GM13976 (cell line): ENCODE measurements around the gene ADRA2C.

Experiments used
- DNase-seq: peaks from one replicate; pipeline ENCODE4 v3.0.0; 2012; ENCODE audit warnings: low spot score
- CTCF ChIP-seq: IDR thresholded peaks from 2 replicates; pipeline ENCODE4 v1.5.1; 2012; ENCODE audit warnings: borderline replicate concordance, mild to moderate bottlenecking; ENCODE audit not compliant: insufficient read depth; ENCODE audit errors: extremely low read depth, missing control alignments, control extremely low read depth
- in situ Hi-C: fragments of 300-500 bp; cut with MboI; formaldehyde crosslinking; loops from one replicate; pipeline ENCODE4 v1.12.0; 2022; ENCODE audit warnings: low sequenced_read_pairs, mixed read lengths, inconsistent platforms; ENCODE audit not compliant: unreplicated experiment

The ADRA2C gene

GRCh38 chr4:3771939-3772495 lies 5.8 kb downstream of the ADRA2C start:
- TF ChIP-seq CTCF = no peak
- in situ Hi-C loops = no loop called here
- DNase-seq = no peak

- in situ Hi-C loops = no loop called here
- no peak for DNase-seq
- TF ChIP-seq CTCF = no peak
These were observed 6.4 kb downstream of the ADRA2C start for GRCh38 chr4:3772632-3773031.

GRCh38 chr4:3773552-3774001 lies 7.4 kb downstream of the ADRA2C start:
- in situ Hi-C loops = no loop called here
- TF ChIP-seq CTCF = no peak
- DNase-seq = no peak

GRCh38 chr4:3774253-3774883 lies 8.2 kb downstream of the ADRA2C start:
- DNase-seq = no peak
- no peak for TF ChIP-seq CTCF
- in situ Hi-C loops = no loop called here

GRCh38 chr4:3775005-3775404 lies 8.8 kb downstream of the ADRA2C start:
- TF ChIP-seq CTCF = no peak
- in situ Hi-C loops = no loop called here
- DNase-seq = no peak

- TF ChIP-seq CTCF = no peak
- no peak for DNase-seq
- in situ Hi-C loops = no loop called here
These were observed 9.4 kb downstream of the ADRA2C start for GRCh38 chr4:3775576-3775975.
